Endothelial cell of umbilical vein (primary cell): Measurements from ENCODE around the gene HEBP1. TPM values are rescaled to one million over a fixed set of nuclear protein-coding genes. Genes with fewer than 3 reads are reported as not detected.

ENCODE experiments used
- BruUV-seq: library from RNA; stranded (reverse); fragments of 400-500 nt; replicated peaks from 2 replicates; lab custom pipeline; 2021; lab: Mats Ljungman, UMichigan
- CTCF ChIA-PET: fragments of 300-600, 350-600 bp; sonication (Branson Sonifier 250); formaldehyde crosslinking; loops from one replicate; lab custom pipeline; 2021; ENCODE audit warnings: antibody characterized with exemption, inconsistent platforms; lab: Charles Lee
- POLR2A ChIA-PET: fragments of 300-600, 350-600 bp; sonication (Branson Sonifier 250); formaldehyde crosslinking; loops from one replicate; lab custom pipeline; 2021; ENCODE audit warnings: antibody characterized with exemption, inconsistent platforms; lab: Charles Lee
- DNase-seq: peaks from one replicate; pipeline ENCODE4 v3.0.0-alpha.2; 2011; ENCODE audit warnings: low read depth, low spot score
- FAIRE-seq: peaks from 2 replicates; lab custom pipeline; 2011; peaks lifted over from hg19 to GRCh38; lab: Jason Lieb, UNC
- H2AFZ ChIP-seq: 2 replicates; pipeline ENCODE4 v1.6.0; 2012; ENCODE audit warnings: low read depth, low read length, control low read depth, inconsistent platforms
- H3K27ac ChIP-seq: 2 replicates; pipeline ENCODE4 v1.5.1; 2011; ENCODE audit warnings: low read depth, mild to moderate bottlenecking, control low read depth, low read length, moderate library complexity; ENCODE audit not compliant: insufficient read depth
- H3K27me3 ChIP-seq, 2 experiments: 2 replicates each; pipeline versions ENCODE4 v1.6.0 to v1.6.1; 2011; ENCODE audit warnings: low read length in 2 of 2, mixed read lengths in 1 of 2; ENCODE audit not compliant: control insufficient read depth in 2 of 2, insufficient read depth in 2 of 2
- H3K36me3 ChIP-seq, 2 experiments: 2 replicates in 1 of 2; 3 replicates in 1 of 2; pipeline ENCODE4 v1.5.1; 2011; ENCODE audit warnings: low read length in 2 of 2, mild to moderate bottlenecking in 1 of 2, moderate library complexity in 1 of 2; ENCODE audit not compliant: control insufficient read depth in 2 of 2, insufficient read depth in 2 of 2; ENCODE audit errors: extremely low read depth in 1 of 2
- H3K4me1 ChIP-seq: 3 replicates; pipeline ENCODE4 v1.5.1; 2011; ENCODE audit warnings: mild to moderate bottlenecking, low read length; ENCODE audit not compliant: control insufficient read depth, insufficient read depth; ENCODE audit errors: extremely low read depth
- H3K4me2 ChIP-seq: 2 replicates; pipeline ENCODE4 v1.6.1; 2011; ENCODE audit warnings: low read length, control low read depth, mixed read lengths; ENCODE audit not compliant: insufficient read depth
- H3K4me3 ChIP-seq, 3 experiments: fragments of 200-600 bp in 1 of 3; sonication (generic), shearing (Covaris generic) in 1 of 3; replicated peaks in 1 of 3; 2 replicates each; pipeline ENCODE4 v1.5.1; 2011 to 2016; ENCODE audit warnings: control low read depth in 3 of 3, low read length in 3 of 3, mild to moderate bottlenecking in 2 of 3, inconsistent platforms in 1 of 3, low read depth in 1 of 3, moderate library complexity in 1 of 3; ENCODE audit not compliant: insufficient read depth in 1 of 3
- H3K79me2 ChIP-seq: 2 replicates; pipeline ENCODE4 v1.6.0; 2012; ENCODE audit warnings: low read length, inconsistent platforms; ENCODE audit not compliant: control insufficient read depth, insufficient read depth
- H3K9ac ChIP-seq: replicated peaks from 2 replicates; pipeline ENCODE3; 2011; ENCODE audit warnings: low read length, control low read depth; ENCODE audit not compliant: insufficient read depth; ENCODE audit errors: extremely low read depth
- H3K9me1 ChIP-seq: replicated peaks from 3 replicates; pipeline ENCODE4 v1.6.0; 2011; ENCODE audit warnings: mild to moderate bottlenecking, low read length; ENCODE audit not compliant: control insufficient read depth, insufficient read depth; ENCODE audit errors: extremely low read depth
- H3K9me3 ChIP-seq: replicated peaks from 2 replicates; pipeline ENCODE4 v1.5.1; 2012; ENCODE audit warnings: low read length, inconsistent platforms; ENCODE audit not compliant: control insufficient read depth, insufficient read depth
- H4K20me1 ChIP-seq: replicated peaks from 2 replicates; pipeline ENCODE3; 2011; ENCODE audit warnings: mild to moderate bottlenecking, low read length; ENCODE audit not compliant: control insufficient read depth, insufficient read depth; ENCODE audit errors: extremely low read depth
- CTCF ChIP-seq, 2 donors: IDR thresholded peaks; 1 replicate in 1 of 2; 2 replicates in 1 of 2; pipeline ENCODE4 v1.5.1; 2011; ENCODE audit warnings: low read length in 2 of 2, mild to moderate bottlenecking in 2 of 2, moderate library complexity in 2 of 2, control low read depth in 1 of 2, inconsistent platforms in 1 of 2, low read depth in 1 of 2; ENCODE audit not compliant: insufficient read depth in 1 of 2; ENCODE audit errors: extremely low read depth in 1 of 2
- EZH2 ChIP-seq: IDR thresholded peaks from 2 replicates; pipeline ENCODE4 v1.6.1; 2012; ENCODE audit warnings: borderline replicate concordance, low read depth, mild to moderate bottlenecking, moderate library complexity, low read length, inconsistent platforms; ENCODE audit not compliant: severe bottlenecking
- FOS ChIP-seq: IDR thresholded peaks from 2 replicates; pipeline ENCODE4 v1.6.1; 2011; ENCODE audit warnings: mild to moderate bottlenecking, low read length, moderate library complexity, borderline replicate concordance; ENCODE audit not compliant: insufficient read depth
- GATA2 ChIP-seq: IDR thresholded peaks from 2 replicates; pipeline ENCODE4 v1.7.0; 2011; ENCODE audit warnings: low read depth, mild to moderate bottlenecking, moderate library complexity, mixed read lengths, low read length; ENCODE audit not compliant: insufficient read length, insufficient read depth
- JUN ChIP-seq: IDR thresholded peaks from 2 replicates; pipeline ENCODE4 v1.6.1; 2011; ENCODE audit warnings: borderline replicate concordance, low read depth; ENCODE audit not compliant: insufficient read length, insufficient read depth
- MAX ChIP-seq: IDR thresholded peaks from 2 replicates; pipeline ENCODE4 v1.6.1; 2011; ENCODE audit not compliant: insufficient read depth, insufficient read length
- MYC ChIP-seq: IDR thresholded peaks from one replicate; pipeline ENCODE4 v1.6.1; 2011; ENCODE audit warnings: mild to moderate bottlenecking, low read depth, low read length
- POLR2A ChIP-seq: IDR thresholded peaks from 2 replicates; pipeline ENCODE4 v1.6.1; 2012; ENCODE audit warnings: low read depth, mild to moderate bottlenecking, control low read depth, low read length
- POLR2AphosphoS5 ChIP-seq: IDR thresholded peaks from 2 replicates; pipeline ENCODE4 v1.6.1; 2012; ENCODE audit warnings: low read depth, mild to moderate bottlenecking, control low read depth, low read length, moderate library complexity; ENCODE audit not compliant: insufficient read depth
- dilution Hi-C: fragments of 300-500 bp; cut with MboI; formaldehyde crosslinking; loops from one replicate; pipeline ENCODE4 v1.15.0; 2019; ENCODE audit warnings: low sequenced_read_pairs; ENCODE audit not compliant: extremely low pct_ligation_motif_present
- intact Hi-C: fragments of 100-400 bp; cut with micrococcal nuclease; formaldehyde crosslinking; loops from one replicate; pipeline ENCODE4 v1.10.0; 2022
- polyA plus RNA-seq, 4 experiments: library from polyadenylated mRNA; depleted of rRNA in 3 of 4; stranded (reverse) in 3 of 4; unstranded in 1 of 4; fragments of >200 nt; gene quantifications; 2 replicates each; pipeline versions ENCODE4 v1.2.1 to v1.2.3, GENCODE V29; 2011 to 2012; ENCODE audit warnings: missing spikeins in 1 of 4
- total RNA-seq: library from RNA; stranded (reverse); gene quantifications from 2 replicates; pipeline ENCODE4 v1.2.3, GENCODE V29; 2021

HEBP1 gene
- total and polyA plus RNA-seq, 2 donors (not counting 3 experiments of a cell fraction or from before 2014, with no cell fraction given) = 23.1 to 59.5 TPM

- Histone ChIP-seq H3K9me3 (no peaks in the 10 kb centered on the region), H3K9me1 (no peaks in the 10 kb centered on the region), H2AFZ (no peak overlapping the region), H3K4me2 (no peak overlapping the region), H3K27me3 (no peaks in the 10 kb centered on the region), H3K4me3 (no peak overlapping the region), H3K9ac (no peak overlapping the region), H3K79me2 (peaks cover 4% of the 10 kb centered on the region), H3K4me1 (peaks cover 2% of the 10 kb centered on the region), H3K27ac (no peak overlapping the region), H4K20me1 (no peaks in the 10 kb centered on the region), H3K36me3 (peaks cover 0 to 3% of the 10 kb centered on the region in 2 experiments)
- TF ChIP-seq EZH2 = no peak
- TF ChIP-seq FOS = no peak
- TF ChIP-seq POLR2A = no peak
- TF ChIP-seq GATA2 = no peak
- no peak for TF ChIP-seq MAX
- TF ChIP-seq CTCF (IDR thresholded peaks at IDR 0.05; ENCODE audit: extremely low read depth in 1 of 2, insufficient read depth in 1 of 2, low read depth in 1 of 2, low read length in 2 of 2) = no peak
- TF ChIP-seq POLR2AphosphoS5 = no peak
- TF ChIP-seq MYC = no peak
- TF ChIP-seq JUN = no peak
- ChIA-PET CTCF (interaction anchor here (0.8 kb wide), 1 partner anchor 213 kb away, joined by 4 read pairs; no protein-coding TSS in a partner anchor), POLR2A (no interaction called here)
- dilution Hi-C loops = no loop called here
- intact Hi-C loops = no loop called here
- FAIRE-seq = no peak
- no peak for DNase-seq
- BruUV-seq = no TSS peak
These were observed 6.7 kb downstream of the HEBP1 start for GRCh38 chr12:12993367-12993766.
